Hematopoietic multipotent progenitor cell (in vitro differentiated cells): Measurements from ENCODE around the gene DPH5. TPM values are rescaled to one million over a fixed set of nuclear protein-coding genes. Genes with fewer than 3 reads are reported as not detected.
"Not testable (repeated sequence)": the region's sequence is repeated elsewhere in the genome, so short reads cannot be mapped to it uniquely, and the experiment has no call there.

ENCODE experiments used
- DNase-seq, 3 donors: peaks; one replicate each; pipeline ENCODE4 v3.0.0-alpha.2; 2011 to 2015; ENCODE audit warnings: low read depth in 2 of 3, low spot score in 2 of 3
- total RNA-seq: library from RNA; depleted of rRNA; stranded (reverse); fragments of >200 nt; gene quantifications from one replicate; pipeline ENCODE4 v1.2.3, GENCODE V29; 2012

Gene DPH5
- total RNA-seq, 1 donor, result 29.6 TPM

- peak in 2 of 3 donors; percentile 22 to 75 for DNase-seq
Measured at GRCh38 chr1:100995198-100995988, 30.2 kb downstream of the DPH5 start.

- no peak for DNase-seq
Measured at GRCh38 chr1:100989306-100990077, 36.1 kb downstream of the DPH5 start.

GRCh38 chr1:100988121-100988520, 37.5 kb downstream of the DPH5 start:
- no peak for DNase-seq

GRCh38 chr1:100982793-100983192, 42.8 kb downstream of the DPH5 start:
- no peak for DNase-seq

GRCh38 chr1:100979631-100980030, 46.0 kb downstream of the DPH5 start:
- no peak for DNase-seq

- DNase-seq, result no peak
Measured at GRCh38 chr1:100976936-100977335, 48.6 kb downstream of the DPH5 start.

- no peak for DNase-seq
Measured at GRCh38 chr1:100972185-100972584, 53.4 kb downstream of the DPH5 start.

GRCh38 chr1:100971021-100971420, 54.6 kb downstream of the DPH5 start:
- no peak for DNase-seq

GRCh38 chr1:100969327-100969726, 56.3 kb downstream of the DPH5 start:
- DNase-seq, result no peak

- DNase-seq, result no peak
Measured at GRCh38 chr1:100968621-100969020, 57.0 kb downstream of the DPH5 start.

- DNase-seq, result no peak
Measured at GRCh38 chr1:100960098-100960497, 65.5 kb downstream of the DPH5 start.

- no peak for DNase-seq
Measured at GRCh38 chr1:100959502-100960060, 66.0 kb downstream of the DPH5 start.

- DNase-seq, result no peak
Measured at GRCh38 chr1:100955322-100955721, 70.3 kb downstream of the DPH5 start.

GRCh38 chr1:100953960-100954730, 71.4 kb downstream of the DPH5 start:
- no peak for DNase-seq

GRCh38 chr1:100952970-100953369, 72.6 kb downstream of the DPH5 start:
- not testable (repeated sequence) for DNase-seq

GRCh38 chr1:100952104-100952745, 73.4 kb downstream of the DPH5 start:
- DNase-seq, result no peak

GRCh38 chr1:100950781-100951180, 74.8 kb downstream of the DPH5 start:
- DNase-seq, result no peak

GRCh38 chr1:100950337-100950736, 75.2 kb downstream of the DPH5 start:
- DNase-seq, result no peak

GRCh38 chr1:100949515-100950158, 75.9 kb downstream of the DPH5 start:
- not testable (repeated sequence) for DNase-seq
